Natural killer cell (primary cell): ENCODE data around the gene ARL15. TPM values are rescaled to one million over a fixed set of nuclear protein-coding genes. Genes with fewer than 3 reads are reported as not detected.

Experiments used
- ATAC-seq, 3 donors: fragments of 150-1000 bp in 2 of 3; fragments of 200-7000 bp in 1 of 3; cut with Tn5 transposase; 1 replicate in 1 of 3; 2 replicates in 2 of 3; pipeline ENCODE4 v1.10.0; 2021; ENCODE audit warnings: mild to moderate bottlenecking in 2 of 3, moderate library complexity in 2 of 3
- DNase-seq, 2 donors: peaks; one replicate each; pipeline versions ENCODE4 v3.0.0 to v3.0.0-alpha.2; 2013 to 2021; ENCODE audit warnings: mixed read lengths in 1 of 2
- H3K27ac ChIP-seq: one replicate; pipeline ENCODE4 v1.5.1; 2013; ENCODE audit warnings: mild to moderate bottlenecking, low read length
- H3K27me3 ChIP-seq: one replicate; pipeline ENCODE4 v1.6.1; 2013; ENCODE audit warnings: low read length; ENCODE audit not compliant: control insufficient read depth, insufficient read depth
- H3K36me3 ChIP-seq: one replicate; pipeline ENCODE4 v1.6.1; 2013; ENCODE audit warnings: low read length; ENCODE audit not compliant: control insufficient read depth, insufficient read depth
- H3K4me1 ChIP-seq: one replicate; pipeline ENCODE4 v1.6.1; 2013; ENCODE audit warnings: low read length; ENCODE audit not compliant: control insufficient read depth, insufficient read depth
- H3K4me3 ChIP-seq: one replicate; pipeline ENCODE4 v1.5.1; 2013; ENCODE audit warnings: low read length
- H3K9me3 ChIP-seq: one replicate; pipeline ENCODE4 v1.6.1; 2013; ENCODE audit warnings: low read length; ENCODE audit not compliant: control insufficient read depth, insufficient read depth
- H3K27ac Mint-ChIP-seq, 2 donors: one replicate each; pipeline ENCODE4 v1.8.0; 2022; ENCODE audit warnings: mild to moderate bottlenecking in 2 of 2, mixed read lengths in 2 of 2, moderate library complexity in 1 of 2
- H3K27me3 Mint-ChIP-seq, 2 donors: one replicate each; pipeline ENCODE4 v1.8.0; 2022; ENCODE audit warnings: low read depth in 2 of 2, mixed read lengths in 2 of 2
- H3K36me3 Mint-ChIP-seq: one replicate; pipeline ENCODE4 v1.8.0; 2022; ENCODE audit warnings: mixed read lengths
- H3K4me1 Mint-ChIP-seq, 2 donors: one replicate each; pipeline ENCODE4 v1.8.0; 2022; ENCODE audit warnings: mixed read lengths in 2 of 2
- H3K4me3 Mint-ChIP-seq: one replicate; pipeline ENCODE4 v1.8.0; 2022; ENCODE audit warnings: mild to moderate bottlenecking, moderate library complexity, mixed read lengths
- H3K9me3 Mint-ChIP-seq, 2 donors: one replicate each; pipeline ENCODE4 v1.8.0; 2022; ENCODE audit warnings: mixed read lengths in 2 of 2
- CTCF ChIP-seq: fragments of 200-600 bp; IDR thresholded peaks from one replicate; pipeline ENCODE4 v1.8.0; 2022; ENCODE audit warnings: antibody characterized with exemption
- WGBS: methylation state at CpG from one replicate; pipeline ENCODE4 v1.1.7; 2013; ENCODE audit warnings: missing lambda C conversion rate; ENCODE audit not compliant: insufficient coverage; 5-methylcytosine and 5-hydroxymethylcytosine counted together
- intact Hi-C: fragments of 100-400 bp; cut with micrococcal nuclease; formaldehyde crosslinking; loops from one replicate; pipeline ENCODE4 v1.14.2; 2022
- total RNA-seq, 4 donors: library from RNA; stranded (reverse); fragments of 120-200 nt in 1 of 4; gene quantifications; one replicate each; pipeline versions ENCODE4 v1.2.3 to v1.2.4, GENCODE V29; 2013 to 2022

Gene ARL15
- total RNA-seq, 3 donors from 2014 or later (not counting 1 experiment from before 2014, with no cell fraction given) = 28.9 to 35.1 (median 33.1) TPM

GRCh38 chr5:54332720-54333119, 22.3 kb upstream of the ARL15 start:
- Histone ChIP-seq H3K9me3 (peaks cover 5% of the 10 kb centered on the region), H3K27me3 (peaks cover 9% of the 10 kb centered on the region), H3K36me3 (no peaks in the 10 kb centered on the region), H3K27ac (no peak overlapping the region), H3K4me3 (no peak overlapping the region), H3K4me1 (no peaks in the 10 kb centered on the region)
- no peak overlapping the region for H3K4me3 Mint-ChIP-seq
- WGBS = 100% methylated on average over 1 of the region's 1 CpG
- peaks cover 24 to 72% of the 10 kb centered on the region in 2 donors for H3K27me3 Mint-ChIP-seq
- no peak for DNase-seq
- H3K9me3 Mint-ChIP-seq = peaks cover 6 to 11% of the 10 kb centered on the region in 2 donors
- TF ChIP-seq CTCF = no peak
- no peaks in the 10 kb centered on the region for H3K4me1 Mint-ChIP-seq
- H3K36me3 Mint-ChIP-seq = peaks cover 21% of the 10 kb centered on the region
- ATAC-seq = no peak
- intact Hi-C loops = no loop called here
- no peak overlapping the region for H3K27ac Mint-ChIP-seq

GRCh38 chr5:54329731-54330709, 19.6 kb upstream of the ARL15 start:
- H3K27me3 Mint-ChIP-seq = peaks cover 30 to 72% of the 10 kb centered on the region in 2 donors
- Histone ChIP-seq H3K4me1 (no peaks in the 10 kb centered on the region), H3K9me3 (peaks cover 5% of the 10 kb centered on the region), H3K36me3 (no peaks in the 10 kb centered on the region), H3K27me3 (peaks cover 9% of the 10 kb centered on the region), H3K4me3 (no peak overlapping the region), H3K27ac (no peak overlapping the region)
- H3K4me3 Mint-ChIP-seq = no peak overlapping the region
- no peak for ATAC-seq
- no peak for DNase-seq
- no peaks in the 10 kb centered on the region for H3K4me1 Mint-ChIP-seq
- intact Hi-C loops = no loop called here
- 89% methylated on average over 3 of the region's 4 CpGs for WGBS
- peaks cover 8% of the 10 kb centered on the region for H3K36me3 Mint-ChIP-seq
- H3K9me3 Mint-ChIP-seq = peaks cover 1 to 3% of the 10 kb centered on the region in 2 donors
- no peak overlapping the region for H3K27ac Mint-ChIP-seq
- no peak for TF ChIP-seq CTCF

- no peak for TF ChIP-seq CTCF
- Histone ChIP-seq H3K36me3 (no peaks in the 10 kb centered on the region), H3K4me1 (no peaks in the 10 kb centered on the region), H3K27me3 (peaks cover 2% of the 10 kb centered on the region), H3K4me3 (no peak overlapping the region), H3K27ac (no peak overlapping the region), H3K9me3 (no peaks in the 10 kb centered on the region)
- DNase-seq (no peak), ATAC-seq (no peak)
- WGBS = 94% methylated on average over 4 of the region's 7 CpGs
- H3K4me3 Mint-ChIP-seq = no peak overlapping the region
- H3K27me3 Mint-ChIP-seq = peaks cover 27 to 62% of the 10 kb centered on the region in 2 donors
- H3K36me3 Mint-ChIP-seq = no peaks in the 10 kb centered on the region
- intact Hi-C loops = no loop called here
- no peaks in the 10 kb centered on the region for H3K9me3 Mint-ChIP-seq
- no peaks in the 10 kb centered on the region for H3K4me1 Mint-ChIP-seq
- no peak overlapping the region for H3K27ac Mint-ChIP-seq
These were observed 16.4 kb upstream of the ARL15 start for GRCh38 chr5:54326662-54327270.
